SH-SY5Y (cell line): Measurements from ENCODE around the gene RMC1.

Experiments
- GATA2 ChIP-seq: IDR thresholded peaks from 2 replicates; pipeline ENCODE4 v1.6.1; 2011; ENCODE audit warnings: mild to moderate bottlenecking, low read depth, low read length
- GATA3 ChIP-seq: IDR thresholded peaks from 2 replicates; pipeline ENCODE4 v1.6.1; 2011; ENCODE audit warnings: low read depth, mild to moderate bottlenecking, low read length, moderate library complexity

- TF ChIP-seq GATA2 (no peak), GATA3 (no peak)
These were observed 35.6 kb downstream of the RMC1 start for GRCh38 chr18:23538870-23539269.
